Measurements from ENCODE around the gene XPO5. TPM values are rescaled to one million over a fixed set of nuclear protein-coding genes. Genes with fewer than 3 reads are reported as not detected.

The XPO5 gene
- total and polyA plus RNA-seq, 12 donors = 6.9 to 20.1 (median 16.9) TPM

DNA sequence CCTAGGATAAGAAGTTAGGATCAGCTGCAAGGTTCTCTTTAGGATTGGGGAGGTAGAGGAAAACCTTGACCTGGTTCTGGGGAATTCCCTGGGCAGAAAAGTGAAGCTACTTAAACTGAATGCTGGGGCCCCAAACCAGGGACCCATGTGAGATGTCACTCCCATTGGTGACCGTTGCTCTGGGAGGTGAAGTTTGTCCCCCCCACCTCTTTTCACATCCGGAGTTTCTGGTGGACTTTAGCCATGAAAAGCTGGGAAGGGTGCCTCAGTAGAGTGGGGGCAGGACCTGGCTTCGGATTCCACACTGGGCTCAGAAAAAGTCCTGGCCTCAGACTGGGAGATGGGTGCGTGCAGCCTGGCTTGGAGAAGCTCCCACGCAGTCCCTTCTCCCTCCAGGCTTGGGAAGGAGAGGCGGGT is 85.3 kb downstream of the XPO5 start:
- peaks cover 0 to 24% (median 0%) of the 10 kb centered on the region in 9 donors for H3K36me3 ChIP-seq
- H3K4me3 ChIP-seq = no peak overlapping the region
- TF ChIP-seq, protein P1, sequence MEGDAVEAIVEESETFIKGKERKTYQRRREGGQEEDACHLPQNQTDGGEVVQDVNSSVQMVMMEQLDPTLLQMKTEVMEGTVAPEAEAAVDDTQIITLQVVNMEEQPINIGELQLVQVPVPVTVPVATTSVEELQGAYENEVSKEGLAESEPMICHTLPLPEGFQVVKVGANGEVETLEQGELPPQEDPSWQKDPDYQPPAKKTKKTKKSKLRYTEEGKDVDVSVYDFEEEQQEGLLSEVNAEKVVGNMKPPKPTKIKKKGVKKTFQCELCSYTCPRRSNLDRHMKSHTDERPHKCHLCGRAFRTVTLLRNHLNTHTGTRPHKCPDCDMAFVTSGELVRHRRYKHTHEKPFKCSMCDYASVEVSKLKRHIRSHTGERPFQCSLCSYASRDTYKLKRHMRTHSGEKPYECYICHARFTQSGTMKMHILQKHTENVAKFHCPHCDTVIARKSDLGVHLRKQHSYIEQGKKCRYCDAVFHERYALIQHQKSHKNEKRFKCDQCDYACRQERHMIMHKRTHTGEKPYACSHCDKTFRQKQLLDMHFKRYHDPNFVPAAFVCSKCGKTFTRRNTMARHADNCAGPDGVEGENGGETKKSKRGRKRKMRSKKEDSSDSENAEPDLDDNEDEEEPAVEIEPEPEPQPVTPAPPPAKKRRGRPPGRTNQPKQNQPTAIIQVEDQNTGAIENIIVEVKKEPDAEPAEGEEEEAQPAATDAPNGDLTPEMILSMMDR (IDR thresholded peaks at IDR 0.05) = no peak
- intact Hi-C loops (cut with DNase I) = loop anchor here in 1 of 10 donors (10.0 kb wide), 1 partner anchor 126 kb away; the partner anchor contains the start of gene ZNF318
- ATAC-seq = no peak
- DNase-seq = no peak
- peak overlapping the region in 1 of 10 donors; percentile 47 for H3K27ac ChIP-seq
- no peaks in the 10 kb centered on the region for H3K27me3 ChIP-seq
- H3K4me1 ChIP-seq = peaks cover under 1 to 37% (median 19%) of the 10 kb centered on the region in 9 donors
- H3K9me3 ChIP-seq = no peaks in the 10 kb centered on the region
- 52 to 57% methylated on average over 6 of the region's 6 CpGs for WGBS, 2 donors

DNA sequence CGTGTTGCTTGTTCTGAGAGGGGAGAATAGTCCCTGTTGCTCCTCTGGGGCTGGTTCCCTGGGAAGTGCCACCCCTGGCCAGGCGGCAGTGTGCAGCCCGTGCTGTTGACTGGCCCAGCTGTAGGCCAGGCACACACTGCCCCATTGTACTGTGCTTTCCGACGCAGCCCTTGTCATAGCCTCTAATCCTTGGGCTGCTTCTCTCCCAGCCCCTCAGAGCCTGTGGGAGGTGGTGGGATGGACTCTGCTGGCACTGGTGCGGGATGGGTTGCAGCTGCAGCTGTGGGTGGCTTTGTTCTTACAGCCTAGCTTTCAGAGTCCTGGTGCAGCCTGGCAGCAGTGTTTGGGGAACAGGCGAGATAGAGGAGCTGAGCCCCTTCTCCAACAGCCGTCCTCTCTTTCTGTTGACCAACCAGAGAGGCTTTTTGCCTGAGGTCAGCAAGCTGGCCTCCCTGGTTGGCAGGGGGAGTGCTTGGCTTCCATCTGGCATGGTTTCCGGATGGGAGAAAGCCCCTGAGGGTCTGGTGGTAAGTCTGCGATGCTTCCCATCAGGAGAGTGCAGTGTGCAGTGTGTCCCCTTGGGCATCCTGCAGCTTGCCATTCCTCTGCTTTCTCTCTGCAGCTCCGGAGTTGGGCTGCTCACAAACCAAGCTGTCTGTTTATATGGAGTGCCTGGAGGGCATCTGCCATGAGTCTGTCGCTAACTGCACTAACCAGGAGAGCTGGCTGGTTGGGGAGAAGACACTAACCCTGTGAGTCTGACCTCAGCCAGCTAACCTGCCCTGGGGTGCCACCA is 86.4 kb downstream of the XPO5 start:
- peak in 2 of 8 donors; percentile 26 to 29 for ATAC-seq
- H3K36me3 ChIP-seq = peaks cover 0 to 31% (median 0%) of the 10 kb centered on the region in 9 donors
- peaks cover 0 to 29% (median 13%) of the 10 kb centered on the region in 9 donors for H3K4me1 ChIP-seq
- WGBS, 2 donors = 75 to 78% methylated on average over 12 of the region's 12 CpGs
- intact Hi-C loops (cut with DNase I) = loop anchor here in 1 of 10 donors (10.0 kb wide), 1 partner anchor 125 kb away; the partner anchor contains the start of gene ZNF318
- TF ChIP-seq, protein P1 (IDR thresholded peaks at IDR 0.05) = no peak
- no peak overlapping the region for H3K4me3 ChIP-seq
- no peak for DNase-seq
- peak overlapping the region in 3 of 10 donors; percentile 7 to 47 (median 46) for H3K27ac ChIP-seq
- H3K27me3 ChIP-seq = no peaks in the 10 kb centered on the region
- no peaks in the 10 kb centered on the region for H3K9me3 ChIP-seq

DNA sequence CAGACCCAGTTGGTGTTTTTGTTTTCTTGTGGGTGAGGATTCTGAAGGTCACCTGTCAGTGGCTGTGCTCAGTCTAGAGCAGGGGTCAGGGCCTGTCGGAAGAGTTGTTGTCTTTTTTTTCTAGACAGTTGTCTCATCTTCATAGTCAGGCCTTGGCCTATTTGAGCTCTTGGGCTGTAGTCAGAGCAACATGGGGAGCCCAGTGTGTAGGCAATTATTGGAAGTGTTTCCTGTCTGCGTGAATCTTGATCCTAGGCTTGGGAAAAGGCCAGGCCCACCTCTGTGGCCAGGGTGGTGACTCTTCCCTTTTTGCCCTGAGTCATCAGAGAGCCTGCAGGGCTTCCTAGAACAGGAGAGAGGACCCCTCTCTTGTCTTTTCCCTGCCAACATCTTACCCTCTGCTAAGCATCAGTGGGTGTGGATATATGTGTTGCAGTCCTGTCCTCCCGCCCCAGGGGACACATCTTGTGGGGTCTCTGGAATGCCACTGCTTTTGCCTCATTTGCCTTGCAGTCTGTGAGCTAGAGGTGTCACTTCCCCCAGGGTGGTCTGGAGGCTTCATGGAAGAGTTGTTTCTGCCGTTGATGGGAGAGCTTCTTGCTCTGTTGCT is 87.1 kb downstream of the XPO5 start:
- H3K27ac ChIP-seq = peak overlapping the region in 3 of 10 donors; percentile 4 to 46 (median 7)
- no peak overlapping the region for H3K4me3 ChIP-seq
- no peaks in the 10 kb centered on the region for H3K27me3 ChIP-seq
- TF ChIP-seq, protein P1 (IDR thresholded peaks at IDR 0.05) = no peak
- DNase-seq (no peak), ATAC-seq (no peak)
- 61 to 63% methylated on average over 4 of the region's 4 CpGs for WGBS, 2 donors
- peaks cover 0 to 24% (median 13%) of the 10 kb centered on the region in 9 donors for H3K4me1 ChIP-seq
- peaks cover 0 to 31% (median 0%) of the 10 kb centered on the region in 9 donors for H3K36me3 ChIP-seq
- H3K9me3 ChIP-seq = no peaks in the 10 kb centered on the region
- intact Hi-C loops (cut with DNase I) = no loop called here

DNA sequence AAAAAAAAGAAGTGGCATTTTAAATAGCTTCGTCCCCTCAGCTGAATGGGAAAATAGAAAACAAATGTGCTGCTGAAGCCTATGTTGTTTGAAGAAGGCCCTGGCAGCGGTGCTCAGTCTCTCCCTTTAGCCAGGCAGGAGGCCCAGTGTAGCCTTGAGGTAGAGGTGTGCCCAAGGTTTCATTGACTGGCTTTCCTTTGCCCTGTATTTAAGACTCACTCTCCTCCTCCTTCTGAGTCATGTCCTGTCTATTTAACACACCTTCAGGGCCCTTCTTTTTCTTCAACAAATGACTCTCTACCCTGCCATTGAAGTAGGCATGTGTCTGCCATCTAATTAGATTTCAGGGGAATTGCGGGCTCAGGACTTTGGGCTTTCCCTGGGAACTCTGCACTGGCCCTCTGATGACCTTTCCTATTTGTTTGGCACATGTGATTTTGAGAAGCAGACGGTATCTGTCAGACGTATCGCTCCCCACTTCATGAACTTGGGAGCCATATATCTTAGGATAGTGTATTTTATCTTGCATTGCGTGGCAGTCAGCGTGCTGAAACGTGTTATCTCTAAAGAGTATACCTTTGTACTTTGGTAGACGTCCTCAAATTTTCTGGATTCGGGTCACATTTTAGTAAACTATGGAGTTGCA is 94.1 kb downstream of the XPO5 start:
- Histone ChIP-seq H3K4me3 (no peak overlapping the region), H3K27ac (no peak overlapping the region), H3K4me1 (peaks cover 7 to 71% (median 39%) of the 10 kb centered on the region in 9 donors), H3K36me3 (peaks cover 0 to 27% (median 0%) of the 10 kb centered on the region in 9 donors), H3K27me3 (no peaks in the 10 kb centered on the region), H3K9me3 (no peaks in the 10 kb centered on the region)
- DNase-seq (no peak), ATAC-seq (no peak)
- TF ChIP-seq, protein P1 (IDR thresholded peaks at IDR 0.05) = no peak
- intact Hi-C loops (cut with DNase I) = no loop called here
- 69 to 74% methylated on average over 11 of the region's 11 CpGs for WGBS, 2 donors
